Transverse colon (tissue), 3 donors: ENCODE data around the gene EPC2.

ENCODE experiments used
- POLR2A ChIP-seq: fragments of 450-650 bp; IDR thresholded peaks from one replicate; pipeline ENCODE4 v1.6.1; 2016; ENCODE audit warnings: antibody characterized with exemption, mild to moderate bottlenecking, moderate library complexity
- TF ChIP-seq, protein P1 (sequence below), 5 experiments: fragments of 200-600 bp in 3 of 5; fragments of 450-650 bp in 2 of 5; sonication (generic) in 3 of 5; IDR thresholded peaks; 1 replicate in 2 of 5; 2 replicates in 3 of 5; pipeline ENCODE4 v1.5.1; 2016 to 2017; ENCODE audit warnings: antibody characterized with exemption in 5 of 5, inconsistent platforms in 3 of 5, mild to moderate bottlenecking in 2 of 5, moderate library complexity in 1 of 5

DNA sequence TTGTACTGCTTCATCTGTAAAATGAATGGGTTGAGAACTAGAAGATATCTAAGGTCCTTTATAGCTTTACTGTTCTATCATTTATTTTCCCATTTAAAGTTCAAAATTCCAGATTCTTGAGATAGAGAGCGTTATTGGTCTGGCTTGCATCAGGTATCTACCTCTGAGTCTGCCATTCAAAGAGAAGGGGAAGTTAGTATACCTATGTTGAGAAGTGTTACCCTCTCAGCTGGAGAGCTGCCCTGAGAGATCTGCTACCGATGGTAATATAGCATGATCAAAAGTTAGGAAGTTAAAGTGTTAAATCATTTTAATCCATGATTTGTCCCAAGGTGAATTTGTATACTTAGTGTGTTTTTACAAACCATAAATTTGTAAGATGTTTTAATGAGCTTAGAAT lies 7.4 kb downstream of the EPC2 start:
- no peak for TF ChIP-seq POLR2A
- TF ChIP-seq, protein P1, sequence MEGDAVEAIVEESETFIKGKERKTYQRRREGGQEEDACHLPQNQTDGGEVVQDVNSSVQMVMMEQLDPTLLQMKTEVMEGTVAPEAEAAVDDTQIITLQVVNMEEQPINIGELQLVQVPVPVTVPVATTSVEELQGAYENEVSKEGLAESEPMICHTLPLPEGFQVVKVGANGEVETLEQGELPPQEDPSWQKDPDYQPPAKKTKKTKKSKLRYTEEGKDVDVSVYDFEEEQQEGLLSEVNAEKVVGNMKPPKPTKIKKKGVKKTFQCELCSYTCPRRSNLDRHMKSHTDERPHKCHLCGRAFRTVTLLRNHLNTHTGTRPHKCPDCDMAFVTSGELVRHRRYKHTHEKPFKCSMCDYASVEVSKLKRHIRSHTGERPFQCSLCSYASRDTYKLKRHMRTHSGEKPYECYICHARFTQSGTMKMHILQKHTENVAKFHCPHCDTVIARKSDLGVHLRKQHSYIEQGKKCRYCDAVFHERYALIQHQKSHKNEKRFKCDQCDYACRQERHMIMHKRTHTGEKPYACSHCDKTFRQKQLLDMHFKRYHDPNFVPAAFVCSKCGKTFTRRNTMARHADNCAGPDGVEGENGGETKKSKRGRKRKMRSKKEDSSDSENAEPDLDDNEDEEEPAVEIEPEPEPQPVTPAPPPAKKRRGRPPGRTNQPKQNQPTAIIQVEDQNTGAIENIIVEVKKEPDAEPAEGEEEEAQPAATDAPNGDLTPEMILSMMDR (IDR thresholded peaks at IDR 0.05): no peak
